Measurements from ENCODE around the gene KRTAP5-9.

Gene KRTAP5-9

GRCh38 chr11:71548120-71548519 is at the start of gene KRTAP5-9:
KRTAP5-9 (plus strand) TSS chr11:71548420; CDS start chr11:71548658, 238 bp downstream.
- FAIRE-seq (no peak), DNase-seq (ENCODE audit: insufficient read length, low spot score) (no peak)
- TF ChIP-seq CTCF (IDR thresholded peaks at IDR 0.05; ENCODE audit: insufficient read depth, missing control alignments), result no peak

- no peak for FAIRE-seq
- TF ChIP-seq CTCF (IDR thresholded peaks at IDR 0.05; ENCODE audit: insufficient read depth, missing control alignments), result no peak
- no peak for DNase-seq (ENCODE audit: insufficient read length, low spot score)
These were observed 49.1 kb upstream of the KRTAP5-9 start for GRCh38 chr11:71499125-71499524.

- DNase-seq (ENCODE audit: insufficient read length, low spot score) (no peak), FAIRE-seq (no peak)
- TF ChIP-seq CTCF (IDR thresholded peaks at IDR 0.05; ENCODE audit: insufficient read depth, missing control alignments), result no peak
These were observed 48.7 kb upstream of the KRTAP5-9 start for GRCh38 chr11:71499546-71499945.

GRCh38 chr11:71500601-71501021 is 47.6 kb upstream of the KRTAP5-9 start:
- FAIRE-seq, result no peak
- no peak for TF ChIP-seq CTCF (IDR thresholded peaks at IDR 0.05; ENCODE audit: insufficient read depth, missing control alignments)

GRCh38 chr11:71501071-71501985 is 46.9 kb upstream of the KRTAP5-9 start:
- FAIRE-seq, result no peak
- no peak for DNase-seq (ENCODE audit: insufficient read length, low spot score)
- no peak for TF ChIP-seq CTCF (IDR thresholded peaks at IDR 0.05; ENCODE audit: insufficient read depth, missing control alignments)

More at GRCh38 chr11:71500601-71501021, 47.6 kb upstream of the KRTAP5-9 start:
- no peak for DNase-seq (ENCODE audit: insufficient read length, low spot score)

- no peak for DNase-seq (ENCODE audit: insufficient read length, low spot score)
- TF ChIP-seq CTCF (IDR thresholded peaks at IDR 0.05; ENCODE audit: insufficient read depth, missing control alignments), result no peak
- FAIRE-seq, result no peak
These were observed 46.2 kb upstream of the KRTAP5-9 start for GRCh38 chr11:71502026-71502425.

- no peak for DNase-seq (ENCODE audit: insufficient read length, low spot score)
- TF ChIP-seq CTCF (IDR thresholded peaks at IDR 0.05; ENCODE audit: insufficient read depth, missing control alignments), result no peak
- no peak for FAIRE-seq
These were observed 45.3 kb upstream of the KRTAP5-9 start for GRCh38 chr11:71502871-71503435.
